HEK293 (cell line): Measurements from ENCODE around the gene TTC34.

ENCODE experiments used
- CTCF ChIA-PET: fragments of 350-600 bp; formaldehyde crosslinking; extraction: SDS; loops from one replicate; lab custom pipeline; 2021; ENCODE audit warnings: antibody characterized with exemption; lab: Yijun Ruan, JAX
- POLR2A ChIA-PET: fragments of 300-600 bp; formaldehyde crosslinking; extraction: SDS; loops from one replicate; lab custom pipeline; 2020; ENCODE audit warnings: antibody characterized with exemption, inconsistent platforms; lab: Yijun Ruan, JAX
- H3K27ac ChIP-seq: fragments of 200-500 bp; sonication (Bioruptor generic); 2 replicates; pipeline ENCODE4 v1.5.1; 2014; ENCODE audit warnings: low read depth, low read length, control low read depth, inconsistent platforms; ENCODE audit errors: extremely low read depth
- H3K36me3 ChIP-seq, 2 experiments: fragments of 200-500 bp in 1 of 2; sonication (Bioruptor generic) in 1 of 2; 1 replicate in 1 of 2; 2 replicates in 1 of 2; pipeline ENCODE4 v1.5.1; 2014 to 2017; ENCODE audit warnings: inconsistent platforms in 2 of 2, low read length in 2 of 2; ENCODE audit not compliant: control insufficient read depth in 2 of 2, insufficient read depth in 1 of 2
- H3K4me1 ChIP-seq: fragments of 200-500 bp; sonication (Bioruptor generic); 2 replicates; pipeline ENCODE4 v1.5.1; 2014; ENCODE audit warnings: mild to moderate bottlenecking, low read length, inconsistent platforms; ENCODE audit not compliant: control insufficient read depth, insufficient read depth
- H3K4me3 ChIP-seq: 2 replicates; pipeline ENCODE4 v1.5.1; 2011; ENCODE audit warnings: low read depth, mild to moderate bottlenecking, control low read depth, low read length, moderate library complexity
- H3K9me3 ChIP-seq: fragments of 200-500 bp; sonication (Bioruptor generic); 2 replicates; pipeline ENCODE4 v1.5.1; 2014; ENCODE audit warnings: low read depth, low read length, inconsistent platforms; ENCODE audit not compliant: control insufficient read depth, insufficient read depth
- GLI4 ChIP-seq: fragments of 450-650 bp; formaldehyde crosslinking; IDR thresholded peaks from 2 replicates; pipeline ENCODE4 v1.5.1; 2016; ENCODE audit warnings: missing biosample characterization, missing genetic modification characterization
- HOXD13 ChIP-seq: sonication (generic); formaldehyde crosslinking; IDR thresholded peaks from 2 replicates; pipeline ENCODE4 v1.8.0; 2022; ENCODE audit warnings: missing genetic modification reagents, borderline replicate concordance
- KLF17 ChIP-seq: fragments of 450-650 bp; formaldehyde crosslinking; IDR thresholded peaks from 2 replicates; pipeline ENCODE4 v1.5.1; 2016; ENCODE audit warnings: missing biosample characterization, missing genetic modification characterization
- MYNN ChIP-seq: fragments of 450-650 bp; formaldehyde crosslinking; IDR thresholded peaks from 2 replicates; pipeline ENCODE4 v1.5.1; 2016; ENCODE audit warnings: missing biosample characterization, missing genetic modification characterization, borderline replicate concordance
- ZNF18 ChIP-seq: fragments of 450-650 bp; formaldehyde crosslinking; IDR thresholded peaks from 2 replicates; pipeline ENCODE4 v1.5.1; 2016; ENCODE audit warnings: missing biosample characterization, missing genetic modification characterization
- ZNF266 ChIP-seq: fragments of 450-650 bp; formaldehyde crosslinking; IDR thresholded peaks from 2 replicates; pipeline ENCODE4 v1.5.1; 2016; ENCODE audit warnings: missing biosample characterization, missing genetic modification characterization, low read depth
- ZNF292 ChIP-seq: fragments of 450-650 bp; formaldehyde crosslinking; IDR thresholded peaks from 2 replicates; pipeline ENCODE4 v1.5.1; 2016; ENCODE audit warnings: low read depth, missing biosample characterization, missing genetic modification characterization, borderline replicate concordance
- ZNF426 ChIP-seq: fragments of 450-650 bp; formaldehyde crosslinking; IDR thresholded peaks from 2 replicates; pipeline ENCODE4 v1.5.1; 2017; ENCODE audit warnings: missing biosample characterization, missing genetic modification characterization, mild to moderate bottlenecking, inconsistent platforms, moderate library complexity
- ZNF549 ChIP-seq: fragments of 450-650 bp; IDR thresholded peaks from 2 replicates; pipeline ENCODE4 v1.5.1; 2018; ENCODE audit warnings: missing biosample characterization, missing genetic modification characterization, mild to moderate bottlenecking, inconsistent platforms, moderate library complexity
- ZNF600 ChIP-seq: fragments of 450-650 bp; formaldehyde crosslinking; IDR thresholded peaks from 2 replicates; pipeline ENCODE4 v1.5.1; 2016; ENCODE audit warnings: missing biosample characterization, missing genetic modification characterization
- ZNF658 ChIP-seq: fragments of 450-650 bp; formaldehyde crosslinking; IDR thresholded peaks from 2 replicates; pipeline ENCODE4; 2016; ENCODE audit warnings: missing biosample characterization, missing genetic modification characterization
- ZNF670 ChIP-seq: fragments of 450-650 bp; formaldehyde crosslinking; IDR thresholded peaks from 2 replicates; pipeline ENCODE4 v1.5.1; 2016; ENCODE audit warnings: missing biosample characterization, missing genetic modification characterization, low read depth
- ZNF777 ChIP-seq: fragments of 450-650 bp; formaldehyde crosslinking; IDR thresholded peaks from 2 replicates; pipeline ENCODE4 v1.5.1; 2017; ENCODE audit warnings: missing biosample characterization, missing genetic modification characterization, borderline replicate concordance
- TF ChIP-seq, protein P1 (sequence below): fragments of 450-650 bp; formaldehyde crosslinking; IDR thresholded peaks from 2 replicates; pipeline ENCODE4 v1.5.1; 2016; ENCODE audit warnings: missing biosample characterization, missing genetic modification characterization
- TF ChIP-seq, protein P2 (sequence below): fragments of 450-650 bp; formaldehyde crosslinking; IDR thresholded peaks from 2 replicates; pipeline ENCODE4 v1.5.1; 2017; ENCODE audit warnings: missing biosample characterization, missing genetic modification characterization

Gene TTC34

GRCh38 chr1:2804628-2805351, 3.3 kb upstream of the TTC34 start:
- CTCF ChIA-PET = interaction anchor here (1.3 kb wide), 1 partner anchor 11 kb away, joined by 3 read pairs; no protein-coding TSS in a partner anchor
- H3K4me1 ChIP-seq = no peaks in the 10 kb centered on the region
- no peak for TF ChIP-seq KLF17
- no peak for TF ChIP-seq MYNN (tag by site-specific recombination)
- TF ChIP-seq ZNF670 (tag by site-specific recombination) = no peak
- no peak for TF ChIP-seq ZNF18 (tag by site-specific recombination)
- TF ChIP-seq ZNF777 (tag by site-specific recombination) = no peak
- no peak for TF ChIP-seq GLI4 (tag by site-specific recombination)
- no peak for TF ChIP-seq ZNF426 (tag by site-specific recombination)
- TF ChIP-seq, protein P1, sequence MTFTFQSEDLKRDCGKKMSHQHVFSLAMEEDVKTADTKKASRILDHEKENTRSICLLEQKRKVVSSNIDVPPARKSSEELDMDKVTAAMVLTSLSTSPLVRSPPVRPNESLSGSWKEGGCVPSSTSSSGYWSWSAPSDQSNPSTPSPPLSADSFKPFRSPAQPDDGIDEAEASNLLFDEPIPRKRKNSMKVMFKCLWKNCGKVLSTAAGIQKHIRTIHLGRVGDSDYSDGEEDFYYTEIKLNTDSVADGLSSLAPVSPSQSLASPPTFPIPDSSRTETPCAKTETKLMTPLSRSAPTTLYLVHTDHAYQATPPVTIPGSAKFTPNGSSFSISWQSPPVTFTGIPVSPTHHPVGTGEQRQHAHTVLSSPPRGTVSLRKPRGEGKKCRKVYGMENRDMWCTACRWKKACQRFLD = no peak
- no peak for TF ChIP-seq ZNF549
- no peak for TF ChIP-seq HOXD13
- H3K27ac ChIP-seq = no peak overlapping the region
- H3K9me3 ChIP-seq = no peaks in the 10 kb centered on the region
- no peaks in the 10 kb centered on the region for H3K36me3 ChIP-seq
- no peak overlapping the region for H3K4me3 ChIP-seq
- POLR2A ChIA-PET = no interaction called here

DNA sequence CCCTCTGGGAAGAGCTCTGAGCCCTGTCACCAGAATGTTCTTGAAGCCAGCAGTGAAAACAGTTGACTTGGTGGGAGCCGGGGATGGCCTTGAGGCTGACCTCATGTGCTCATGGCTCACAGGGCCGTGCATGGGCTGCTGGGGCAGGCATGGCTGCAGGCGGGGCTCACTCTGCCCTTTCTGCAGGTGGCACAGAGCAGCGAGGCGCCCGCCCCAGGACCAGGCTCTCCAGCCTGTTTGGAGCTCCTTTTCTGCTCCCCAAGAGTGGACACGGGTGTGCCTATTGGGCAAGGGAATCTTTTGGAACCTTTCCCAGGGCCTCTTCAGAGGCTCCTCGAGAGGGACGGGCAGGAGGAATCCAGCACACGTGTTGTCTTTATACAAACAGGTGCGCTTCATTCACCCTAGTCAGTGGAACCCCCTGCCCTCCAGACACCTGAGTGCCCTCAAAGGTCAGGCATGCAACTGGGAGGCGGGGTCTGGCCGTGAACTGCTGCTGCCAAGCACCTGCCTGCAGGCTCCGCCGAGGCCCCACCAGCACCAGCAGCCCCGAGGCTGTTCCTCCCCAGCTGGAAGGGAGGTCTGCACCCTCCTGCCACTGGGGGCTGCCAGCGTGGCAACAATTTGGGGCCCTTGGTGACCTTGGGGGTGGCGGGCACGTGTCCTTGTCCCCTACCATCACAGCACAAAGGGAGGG, 2.6 kb upstream of the TTC34 start:
- H3K9me3 ChIP-seq = no peaks in the 10 kb centered on the region
- 0 out of 2 replicates have a peak, but pooled peaks have one; percentile 26 for TF ChIP-seq ZNF600 (tag by site-specific recombination)
- no peak for TF ChIP-seq ZNF266 (tag by site-specific recombination)
- ChIA-PET CTCF (interaction anchor here (1.3 kb wide), 1 partner anchor 12 kb away, joined by 3 read pairs; no protein-coding TSS in a partner anchor), POLR2A (no interaction called here)
- H3K36me3 ChIP-seq = no peaks in the 10 kb centered on the region
- H3K4me3 ChIP-seq = no peak overlapping the region
- H3K27ac ChIP-seq = no peak overlapping the region
- H3K4me1 ChIP-seq = no peaks in the 10 kb centered on the region

GRCh38 chr1:2803086-2803930, 1.8 kb upstream of the TTC34 start:
- CTCF ChIA-PET = no interaction called here
- Histone ChIP-seq H3K36me3 (no peaks in the 10 kb centered on the region), H3K4me3 (no peak overlapping the region), H3K4me1 (no peaks in the 10 kb centered on the region), H3K27ac (no peak overlapping the region), H3K9me3 (no peaks in the 10 kb centered on the region)
- TF ChIP-seq, protein P2, sequence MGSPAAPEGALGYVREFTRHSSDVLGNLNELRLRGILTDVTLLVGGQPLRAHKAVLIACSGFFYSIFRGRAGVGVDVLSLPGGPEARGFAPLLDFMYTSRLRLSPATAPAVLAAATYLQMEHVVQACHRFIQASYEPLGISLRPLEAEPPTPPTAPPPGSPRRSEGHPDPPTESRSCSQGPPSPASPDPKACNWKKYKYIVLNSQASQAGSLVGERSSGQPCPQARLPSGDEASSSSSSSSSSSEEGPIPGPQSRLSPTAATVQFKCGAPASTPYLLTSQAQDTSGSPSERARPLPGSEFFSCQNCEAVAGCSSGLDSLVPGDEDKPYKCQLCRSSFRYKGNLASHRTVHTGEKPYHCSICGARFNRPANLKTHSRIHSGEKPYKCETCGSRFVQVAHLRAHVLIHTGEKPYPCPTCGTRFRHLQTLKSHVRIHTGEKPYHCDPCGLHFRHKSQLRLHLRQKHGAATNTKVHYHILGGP (tag by site-specific recombination) = no peak
- TF ChIP-seq ZNF292 (no peak), ZNF658 (tag by site-specific recombination) (no peak), MYNN (tag by site-specific recombination) (no peak)
- POLR2A ChIA-PET = no interaction called here
